Loucy (cell line): ENCODE data around the gene ZNF277.

Experiments
- H2AFZ ChIP-seq: fragments of 200-600 bp; sonication (generic); 2 replicates; pipeline ENCODE4 v1.6.0; 2016; ENCODE audit warnings: antibody characterized with exemption, mild to moderate bottlenecking, low read length, moderate library complexity
- H3F3A ChIP-seq: fragments of 200-600 bp; 2 replicates; pipeline ENCODE4 v1.6.0; 2016; ENCODE audit warnings: antibody characterized with exemption, low read depth, mild to moderate bottlenecking
- H3K27me3 ChIP-seq: fragments of 200-600 bp; sonication (generic); 2 replicates; pipeline ENCODE4 v1.6.1; 2014; ENCODE audit warnings: low read length, mild to moderate bottlenecking; ENCODE audit not compliant: insufficient read depth, poor library complexity, severe bottlenecking
- H3K36me3 ChIP-seq: fragments of 200-600 bp; sonication (generic); 2 replicates; pipeline ENCODE4 v1.6.1; 2016; ENCODE audit warnings: low read length; ENCODE audit not compliant: insufficient read depth
- H3K4me1 ChIP-seq: fragments of 200-600 bp; sonication (generic); 2 replicates; pipeline ENCODE4 v1.5.1; 2014; ENCODE audit warnings: low read length, mild to moderate bottlenecking; ENCODE audit not compliant: insufficient read depth, poor library complexity, severe bottlenecking
- H3K4me2 ChIP-seq: fragments of 200-600 bp; sonication (generic); 2 replicates; pipeline ENCODE4 v1.6.0; 2014; ENCODE audit warnings: antibody characterized with exemption, low read length, low read depth, mild to moderate bottlenecking; ENCODE audit not compliant: poor library complexity, severe bottlenecking
- H3K4me3 ChIP-seq: fragments of 200-600 bp; sonication (generic); 2 replicates; pipeline ENCODE4 v1.5.1; 2014; ENCODE audit warnings: low read length, mild to moderate bottlenecking, mixed read lengths; ENCODE audit not compliant: poor library complexity, severe bottlenecking
- H3K79me2 ChIP-seq: fragments of 200-600 bp; sonication (generic); 2 replicates; pipeline ENCODE4 v1.6.1; 2014; ENCODE audit warnings: low read length; ENCODE audit not compliant: insufficient read depth
- H3K9ac ChIP-seq: fragments of 200-600 bp; sonication (generic); 2 replicates; pipeline ENCODE4 v1.6.0; 2014; ENCODE audit warnings: mild to moderate bottlenecking, low read depth, low read length, moderate library complexity; ENCODE audit not compliant: poor library complexity, severe bottlenecking
- H3K9me2 ChIP-seq: fragments of 200-600 bp; sonication (generic); replicated peaks from 2 replicates; pipeline ENCODE4 v1.6.1; 2016; ENCODE audit warnings: low read depth, low read length, mixed read lengths
- H3K9me3 ChIP-seq: fragments of 200-600 bp; sonication (generic); 2 replicates; pipeline ENCODE4 v1.6.1; 2014; ENCODE audit warnings: mild to moderate bottlenecking, antibody characterized with exemption, low read length, low read depth; ENCODE audit not compliant: insufficient read depth
- H4K20me1 ChIP-seq: fragments of 200-600 bp; sonication (generic); 2 replicates; pipeline ENCODE4 v1.6.0; 2014; ENCODE audit warnings: antibody characterized with exemption, low read length, mild to moderate bottlenecking; ENCODE audit not compliant: insufficient read depth, poor library complexity, severe bottlenecking
- EZH2phosphoT487 ChIP-seq: fragments of 200-600 bp; IDR thresholded peaks from 2 replicates; pipeline ENCODE4 v1.6.1; 2018; ENCODE audit warnings: antibody characterized with exemption, mild to moderate bottlenecking, moderate library complexity, borderline replicate concordance
- TF ChIP-seq, protein P1 (sequence below): fragments of 200-600 bp; sonication (generic); conservative IDR thresholded peaks from 2 replicates; pipeline ENCODE4 v1.5.1; 2014; ENCODE audit warnings: mild to moderate bottlenecking, antibody characterized with exemption, low read length

ZNF277 gene

DNA sequence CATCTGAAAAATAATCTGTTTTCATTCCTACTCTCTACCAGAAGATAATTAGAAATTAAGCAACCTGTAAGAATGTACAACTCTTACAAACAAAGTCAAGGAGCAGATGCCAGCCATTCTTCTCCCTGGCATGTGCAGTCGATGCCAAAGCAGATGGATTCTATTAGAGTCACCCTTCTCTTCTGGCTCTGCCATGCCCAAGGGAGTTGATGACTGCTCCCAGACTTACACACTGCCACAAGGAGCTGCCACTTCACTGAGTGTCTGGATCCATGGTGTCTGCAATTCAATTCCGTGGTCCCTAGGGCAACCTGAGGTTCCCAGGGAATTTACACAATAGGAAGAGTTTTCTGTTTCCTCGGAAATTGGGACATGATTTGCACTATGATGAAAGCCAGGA lies 154.7 kb downstream of the ZNF277 start:
- H2AFZ ChIP-seq, result no peak overlapping the region
- no peaks in the 10 kb centered on the region for H3K9me2 ChIP-seq
- H3K36me3 ChIP-seq, result no peaks in the 10 kb centered on the region
- no peaks in the 10 kb centered on the region for H3K27me3 ChIP-seq
- H3F3A ChIP-seq, result no peaks in the 10 kb centered on the region
- no peak overlapping the region for H3K9ac ChIP-seq
- H3K79me2 ChIP-seq, result no peaks in the 10 kb centered on the region
- no peaks in the 10 kb centered on the region for H3K4me1 ChIP-seq
- H3K9me3 ChIP-seq, result no peaks in the 10 kb centered on the region
- no peak for TF ChIP-seq EZH2phosphoT487
- TF ChIP-seq, protein P1, sequence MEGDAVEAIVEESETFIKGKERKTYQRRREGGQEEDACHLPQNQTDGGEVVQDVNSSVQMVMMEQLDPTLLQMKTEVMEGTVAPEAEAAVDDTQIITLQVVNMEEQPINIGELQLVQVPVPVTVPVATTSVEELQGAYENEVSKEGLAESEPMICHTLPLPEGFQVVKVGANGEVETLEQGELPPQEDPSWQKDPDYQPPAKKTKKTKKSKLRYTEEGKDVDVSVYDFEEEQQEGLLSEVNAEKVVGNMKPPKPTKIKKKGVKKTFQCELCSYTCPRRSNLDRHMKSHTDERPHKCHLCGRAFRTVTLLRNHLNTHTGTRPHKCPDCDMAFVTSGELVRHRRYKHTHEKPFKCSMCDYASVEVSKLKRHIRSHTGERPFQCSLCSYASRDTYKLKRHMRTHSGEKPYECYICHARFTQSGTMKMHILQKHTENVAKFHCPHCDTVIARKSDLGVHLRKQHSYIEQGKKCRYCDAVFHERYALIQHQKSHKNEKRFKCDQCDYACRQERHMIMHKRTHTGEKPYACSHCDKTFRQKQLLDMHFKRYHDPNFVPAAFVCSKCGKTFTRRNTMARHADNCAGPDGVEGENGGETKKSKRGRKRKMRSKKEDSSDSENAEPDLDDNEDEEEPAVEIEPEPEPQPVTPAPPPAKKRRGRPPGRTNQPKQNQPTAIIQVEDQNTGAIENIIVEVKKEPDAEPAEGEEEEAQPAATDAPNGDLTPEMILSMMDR, result no peak
- H3K4me3 ChIP-seq, result no peak overlapping the region
- H3K4me2 ChIP-seq, result no peak overlapping the region
- no peaks in the 10 kb centered on the region for H4K20me1 ChIP-seq

GRCh38 chr7:112362053-112362650 lies 155.7 kb downstream of the ZNF277 start:
- no peak overlapping the region for H3K4me2 ChIP-seq
- no peak for TF ChIP-seq EZH2phosphoT487
- TF ChIP-seq, protein P1, result no peak

DNA sequence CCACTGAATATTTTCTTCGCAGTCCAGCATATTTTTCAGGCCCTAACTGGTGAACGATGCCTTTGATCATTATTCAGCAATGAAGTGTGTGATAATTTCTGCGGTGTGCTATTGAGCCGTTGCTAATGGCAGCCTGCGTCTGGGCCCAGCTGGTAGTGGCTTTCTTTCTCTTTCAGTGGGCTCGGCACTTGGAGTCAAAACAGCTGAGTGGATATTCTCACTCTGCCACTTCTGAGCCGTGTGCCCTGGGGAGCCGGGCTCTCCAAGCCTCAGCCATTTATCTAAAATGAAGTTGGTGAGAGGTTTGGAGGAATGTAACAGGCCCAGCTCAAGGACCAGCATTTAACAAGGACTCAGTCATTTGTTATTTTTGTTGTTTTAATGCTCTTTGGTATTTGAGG lies 156.2 kb downstream of the ZNF277 start:
- H4K20me1 ChIP-seq, result no peaks in the 10 kb centered on the region
- H3K4me1 ChIP-seq, result no peaks in the 10 kb centered on the region
- H3K9me3 ChIP-seq, result no peaks in the 10 kb centered on the region
- no peaks in the 10 kb centered on the region for H3K9me2 ChIP-seq
- no peaks in the 10 kb centered on the region for H3F3A ChIP-seq
- H3K4me2 ChIP-seq, result no peak overlapping the region
- H3K4me3 ChIP-seq, result no peak overlapping the region
- no peak for TF ChIP-seq EZH2phosphoT487
- TF ChIP-seq, protein P1, result no peak
- H3K79me2 ChIP-seq, result no peaks in the 10 kb centered on the region
- no peaks in the 10 kb centered on the region for H3K27me3 ChIP-seq
- H2AFZ ChIP-seq, result no peak overlapping the region
- H3K36me3 ChIP-seq, result no peaks in the 10 kb centered on the region
- no peak overlapping the region for H3K9ac ChIP-seq

More at GRCh38 chr7:112362053-112362650, 155.7 kb downstream of the ZNF277 start:
- Histone ChIP-seq H4K20me1 (no peaks in the 10 kb centered on the region), H3K27me3 (no peaks in the 10 kb centered on the region), H3F3A (no peaks in the 10 kb centered on the region), H3K9me2 (no peaks in the 10 kb centered on the region), H3K79me2 (no peaks in the 10 kb centered on the region), H3K9me3 (no peaks in the 10 kb centered on the region), H3K4me1 (no peaks in the 10 kb centered on the region), H3K9ac (no peak overlapping the region), H3K4me3 (no peak overlapping the region), H2AFZ (no peak overlapping the region), H3K36me3 (no peaks in the 10 kb centered on the region)
